Neural crest cell (in vitro differentiated cells): ENCODE measurements around the gene ZNF697. TPM values are rescaled to one million over a fixed set of nuclear protein-coding genes. Genes with fewer than 3 reads are reported as not detected.
"Not testable (repeated sequence)": the region's sequence is repeated elsewhere in the genome, so short reads cannot be mapped to it uniquely, and the experiment has no call there.

Experiments
- DNase-seq: peaks from one replicate; pipeline ENCODE4 v3.0.0; 2021; ENCODE audit warnings: low read depth, mixed read lengths, low spot score
- H3K27ac Mint-ChIP-seq: one replicate; pipeline ENCODE4 v1.8.0; 2021; ENCODE audit warnings: mild to moderate bottlenecking, mixed read lengths; ENCODE audit not compliant: unreplicated experiment
- H3K27me3 Mint-ChIP-seq: 2 replicates; pipeline ENCODE4 v1.8.0; 2021; ENCODE audit warnings: low read depth, mild to moderate bottlenecking, mixed read lengths
- H3K36me3 Mint-ChIP-seq: 2 replicates; pipeline ENCODE4 v1.8.0; 2021; ENCODE audit warnings: low read depth, mild to moderate bottlenecking, mixed read lengths
- H3K4me1 Mint-ChIP-seq: 2 replicates; pipeline ENCODE4 v1.8.0; 2021; ENCODE audit warnings: mixed read lengths
- H3K4me3 Mint-ChIP-seq: one replicate; pipeline ENCODE4 v1.8.0; 2021; ENCODE audit warnings: mild to moderate bottlenecking, mixed read lengths
- H3K9me3 Mint-ChIP-seq: 2 replicates; pipeline ENCODE4 v1.8.0; 2021; ENCODE audit warnings: mixed read lengths
- CTCF ChIP-seq: fragments of 200-600 bp; sonication (generic); conservative IDR thresholded peaks from 2 replicates; pipeline ENCODE4 v1.5.0; 2021; ENCODE audit warnings: antibody characterized with exemption, mild to moderate bottlenecking
- total RNA-seq: library from RNA; stranded (reverse); gene quantifications from 2 replicates; pipeline ENCODE4 v1.2.1, GENCODE V29; 2021

Gene ZNF697
- total RNA-seq, 1 donor from 2014 or later = 19.5 TPM

- DNase-seq = no peak
- TF ChIP-seq CTCF = no peak
- Mint-ChIP-seq H3K9me3 (no peaks in the 10 kb centered on the region), H3K4me3 (no peak overlapping the region), H3K27ac (no peak overlapping the region), H3K4me1 (no peaks in the 10 kb centered on the region), H3K36me3 (peaks cover 7% of the 10 kb centered on the region), H3K27me3 (no peaks in the 10 kb centered on the region)
These were observed 24.9 kb downstream of the ZNF697 start for GRCh38 chr1:119623193-119623515.

GRCh38 chr1:119622311-119623192 is 25.5 kb downstream of the ZNF697 start:
- Mint-ChIP-seq H3K27me3 (no peaks in the 10 kb centered on the region), H3K27ac (no peak overlapping the region), H3K4me3 (no peak overlapping the region), H3K4me1 (no peaks in the 10 kb centered on the region), H3K36me3 (peaks cover 7% of the 10 kb centered on the region), H3K9me3 (no peaks in the 10 kb centered on the region)
- no peak for TF ChIP-seq CTCF
- DNase-seq = no peak

- H3K27ac Mint-ChIP-seq = no peak overlapping the region
- H3K36me3 Mint-ChIP-seq = peaks cover 7% of the 10 kb centered on the region
These were observed 26.4 kb downstream of the ZNF697 start for GRCh38 chr1:119621705-119622104.

GRCh38 chr1:119617751-119618691 is 30.0 kb downstream of the ZNF697 start:
- Mint-ChIP-seq H3K4me3 (no peak overlapping the region), H3K9me3 (no peaks in the 10 kb centered on the region), H3K27me3 (no peaks in the 10 kb centered on the region), H3K4me1 (no peaks in the 10 kb centered on the region), H3K27ac (no peak overlapping the region), H3K36me3 (peaks cover 3% of the 10 kb centered on the region)
- TF ChIP-seq CTCF = no peak
- DNase-seq = no peak

More at GRCh38 chr1:119621705-119622104, 26.4 kb downstream of the ZNF697 start:
- Mint-ChIP-seq H3K9me3 (no peaks in the 10 kb centered on the region), H3K27me3 (no peaks in the 10 kb centered on the region), H3K4me1 (no peaks in the 10 kb centered on the region), H3K4me3 (no peak overlapping the region)
- no peak for DNase-seq
- no peak for TF ChIP-seq CTCF

- H3K27me3 Mint-ChIP-seq, DNase-seq, H3K4me3 Mint-ChIP-seq, H3K27ac Mint-ChIP-seq, H3K4me1 Mint-ChIP-seq, H3K36me3 Mint-ChIP-seq, H3K9me3 Mint-ChIP-seq: not testable (repeated sequence)
These were observed 31.3 kb downstream of the ZNF697 start for GRCh38 chr1:119616748-119617147.

- not testable (repeated sequence) for H3K27me3 Mint-ChIP-seq, H3K4me3 Mint-ChIP-seq, H3K27ac Mint-ChIP-seq, DNase-seq, H3K9me3 Mint-ChIP-seq, H3K36me3 Mint-ChIP-seq, H3K4me1 Mint-ChIP-seq
These were observed 33.0 kb downstream of the ZNF697 start for GRCh38 chr1:119615100-119615499.
